Dendritic cell treated with granulocyte-macrophage colony-stimulating factor and Interleukin-4, amounts not matched to agents 40 ng/mL and 50 ng/mL, for 4 days (primary cell): ENCODE results near the gene NHERF1.

Experiments
- H3K27ac Mint-ChIP-seq: one replicate; pipeline ENCODE4 v1.8.0; 2022; ENCODE audit warnings: mild to moderate bottlenecking, mixed read lengths
- H3K27me3 Mint-ChIP-seq: one replicate; pipeline ENCODE4 v1.8.0; 2022; ENCODE audit warnings: mild to moderate bottlenecking, mixed read lengths
- H3K36me3 Mint-ChIP-seq: one replicate; pipeline ENCODE4 v1.8.0; 2022; ENCODE audit warnings: low read depth, mixed read lengths
- H3K4me1 Mint-ChIP-seq: one replicate; pipeline ENCODE4 v1.8.0; 2022; ENCODE audit warnings: low read depth, mixed read lengths
- H3K4me3 Mint-ChIP-seq: one replicate; pipeline ENCODE4 v1.8.0; 2022; ENCODE audit warnings: mild to moderate bottlenecking, moderate library complexity, mixed read lengths
- H3K9me3 Mint-ChIP-seq: one replicate; pipeline ENCODE4 v1.8.0; 2022; ENCODE audit warnings: mixed read lengths
- intact Hi-C: fragments of 100-400 bp; cut with micrococcal nuclease; formaldehyde crosslinking; loops from one replicate; pipeline ENCODE4 v1.15.0; 2022

Gene NHERF1

GRCh38 chr17:74748529-74749278 lies at the start of gene NHERF1:
Gene NHERF1, plus strand, starts transcription at chr17:74748628. Its CDS starts 219 bp downstream, at chr17:74748847.
- H3K27me3 Mint-ChIP-seq: no peaks in the 10 kb centered on the region
- peak within 1 kb of the TSS; percentile 79 for H3K27ac Mint-ChIP-seq
- peaks cover 74% of the 10 kb centered on the region for H3K4me1 Mint-ChIP-seq
- H3K36me3 Mint-ChIP-seq: peaks cover 26% of the 10 kb centered on the region
- intact Hi-C loops: loop anchor here (2.0 kb wide), 1 partner anchor 32 kb away; no protein-coding TSS in a partner anchor
- H3K4me3 Mint-ChIP-seq: peak within 1 kb of the TSS; percentile 94
- no peaks in the 10 kb centered on the region for H3K9me3 Mint-ChIP-seq

- no peaks in the 10 kb centered on the region for H3K27me3 Mint-ChIP-seq
- no peak overlapping the region for H3K27ac Mint-ChIP-seq
Measured at GRCh38 chr17:74699236-74699635, 49.2 kb upstream of the NHERF1 start.

GRCh38 chr17:74702116-74702871 lies 46.1 kb upstream of the NHERF1 start:
- Mint-ChIP-seq H3K9me3 (no peaks in the 10 kb centered on the region), H3K27me3 (no peaks in the 10 kb centered on the region), H3K4me3 (no peak overlapping the region), H3K36me3 (peaks cover 87% of the 10 kb centered on the region), H3K27ac (peak overlapping the region; percentile 73), H3K4me1 (peaks cover 74% of the 10 kb centered on the region)
- intact Hi-C loops: no loop called here

More at GRCh38 chr17:74699236-74699635, 49.2 kb upstream of the NHERF1 start:
- peaks cover 76% of the 10 kb centered on the region for H3K4me1 Mint-ChIP-seq
- intact Hi-C loops: no loop called here
- H3K9me3 Mint-ChIP-seq: no peaks in the 10 kb centered on the region
- no peak overlapping the region for H3K4me3 Mint-ChIP-seq
- peaks cover 88% of the 10 kb centered on the region for H3K36me3 Mint-ChIP-seq

DNA sequence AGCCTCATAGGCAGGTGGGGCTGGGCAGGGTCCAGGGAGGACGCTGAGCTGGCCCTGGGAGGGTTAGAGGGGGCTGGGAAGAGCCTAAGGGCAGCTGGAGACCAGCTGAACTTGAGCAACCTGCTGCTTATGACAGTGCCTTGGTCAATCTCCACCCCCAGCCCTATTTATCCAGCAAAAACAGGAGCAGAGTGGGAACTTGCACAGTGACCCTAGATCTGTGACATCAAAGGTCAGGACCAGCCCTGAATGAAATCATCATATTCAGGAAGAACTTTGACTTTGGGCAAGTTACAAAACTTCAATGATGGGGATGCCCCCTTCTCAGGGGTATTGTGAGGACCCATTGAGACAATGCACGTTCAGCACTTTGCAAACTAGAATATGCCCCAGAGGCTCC lies 45.1 kb upstream of the NHERF1 start:
- no peaks in the 10 kb centered on the region for H3K27me3 Mint-ChIP-seq
- intact Hi-C loops: no loop called here
- no peak overlapping the region for H3K4me3 Mint-ChIP-seq
- H3K36me3 Mint-ChIP-seq: peaks cover 76% of the 10 kb centered on the region
- H3K27ac Mint-ChIP-seq: peak overlapping the region; percentile 73
- H3K9me3 Mint-ChIP-seq: no peaks in the 10 kb centered on the region
- H3K4me1 Mint-ChIP-seq: peaks cover 65% of the 10 kb centered on the region

DNA sequence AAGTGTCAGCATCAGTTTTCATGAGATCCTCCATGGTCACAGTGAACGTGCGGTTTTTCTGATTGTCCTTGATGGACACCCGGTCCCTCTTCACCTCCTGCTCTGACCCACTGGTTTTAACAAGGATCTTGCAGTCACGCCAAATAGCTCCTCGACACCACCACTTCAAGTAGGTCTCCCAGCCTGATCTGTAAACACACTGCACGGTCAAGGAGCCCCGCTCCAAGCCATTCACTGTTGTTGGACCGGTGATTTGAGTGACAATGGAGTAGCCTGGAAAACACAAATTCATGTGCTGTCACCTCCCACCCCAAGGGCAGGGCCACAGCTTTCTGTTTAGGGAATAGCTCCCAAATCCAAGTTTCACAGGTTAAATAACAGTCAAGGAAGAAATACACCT lies 43.9 kb upstream of the NHERF1 start:
- Mint-ChIP-seq H3K4me1 (peaks cover 72% of the 10 kb centered on the region), H3K36me3 (peaks cover 67% of the 10 kb centered on the region), H3K27ac (no peak overlapping the region), H3K4me3 (no peak overlapping the region), H3K9me3 (no peaks in the 10 kb centered on the region), H3K27me3 (no peaks in the 10 kb centered on the region)
- intact Hi-C loops: no loop called here

GRCh38 chr17:74711058-74711824 lies 37.2 kb upstream of the NHERF1 start:
- H3K27ac Mint-ChIP-seq: peak overlapping the region; percentile 73
- peak overlapping the region; percentile 97 for H3K4me3 Mint-ChIP-seq
- no peaks in the 10 kb centered on the region for H3K27me3 Mint-ChIP-seq
- intact Hi-C loops: loop anchor here (5.0 kb wide), 1 partner anchor 34 kb away; no protein-coding TSS in a partner anchor
- peaks cover 56% of the 10 kb centered on the region for H3K4me1 Mint-ChIP-seq
- peaks cover 20% of the 10 kb centered on the region for H3K36me3 Mint-ChIP-seq
- no peaks in the 10 kb centered on the region for H3K9me3 Mint-ChIP-seq

GRCh38 chr17:74712301-74712700 lies 36.1 kb upstream of the NHERF1 start:
- H3K9me3 Mint-ChIP-seq: no peaks in the 10 kb centered on the region
- H3K36me3 Mint-ChIP-seq: peaks cover 10% of the 10 kb centered on the region
- peak overlapping the region; percentile 86 for H3K27ac Mint-ChIP-seq
- H3K27me3 Mint-ChIP-seq: peaks cover 2% of the 10 kb centered on the region
- H3K4me3 Mint-ChIP-seq: peak overlapping the region; percentile 97
- H3K4me1 Mint-ChIP-seq: peaks cover 47% of the 10 kb centered on the region
- intact Hi-C loops: loop anchor here (5.0 kb wide), 1 partner anchor 35 kb away; no protein-coding TSS in a partner anchor

DNA sequence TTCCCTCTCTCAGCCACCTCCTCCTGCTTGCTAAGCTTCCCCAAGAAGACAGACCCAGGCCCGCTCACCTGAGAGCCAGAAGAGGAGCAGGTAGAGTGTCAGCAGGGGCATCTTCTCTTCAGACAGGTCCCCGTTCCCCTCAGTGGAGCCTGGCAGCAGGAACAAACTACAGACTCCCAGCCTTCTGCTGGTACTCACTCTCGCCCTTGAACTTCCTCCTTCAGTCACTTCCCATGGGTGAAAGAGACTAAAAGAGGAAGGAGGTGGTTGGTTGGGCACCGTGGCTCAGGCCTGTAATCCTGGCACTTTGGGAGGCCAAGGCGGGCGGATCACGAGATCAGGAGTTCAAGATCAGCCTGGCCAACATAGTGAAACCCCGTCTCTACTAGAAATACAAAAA lies 35.7 kb upstream of the NHERF1 start, which contains the start of gene CD300LF:
CD300LF (minus strand) TSS at position 168 of the 400 bp plus-strand sequence; CDS start at position 111, 57 bp downstream.
- H3K27ac Mint-ChIP-seq: peak within 1 kb of the TSS; percentile 86
- intact Hi-C loops: loop anchor here (5.0 kb wide), 1 partner anchor 35 kb away; no protein-coding TSS in a partner anchor
- H3K36me3 Mint-ChIP-seq: peaks cover 10% of the 10 kb centered on the region
- H3K4me3 Mint-ChIP-seq: peak within 1 kb of the TSS; percentile 97
- peaks cover 2% of the 10 kb centered on the region for H3K27me3 Mint-ChIP-seq
- H3K4me1 Mint-ChIP-seq: peaks cover 47% of the 10 kb centered on the region
- no peaks in the 10 kb centered on the region for H3K9me3 Mint-ChIP-seq

DNA sequence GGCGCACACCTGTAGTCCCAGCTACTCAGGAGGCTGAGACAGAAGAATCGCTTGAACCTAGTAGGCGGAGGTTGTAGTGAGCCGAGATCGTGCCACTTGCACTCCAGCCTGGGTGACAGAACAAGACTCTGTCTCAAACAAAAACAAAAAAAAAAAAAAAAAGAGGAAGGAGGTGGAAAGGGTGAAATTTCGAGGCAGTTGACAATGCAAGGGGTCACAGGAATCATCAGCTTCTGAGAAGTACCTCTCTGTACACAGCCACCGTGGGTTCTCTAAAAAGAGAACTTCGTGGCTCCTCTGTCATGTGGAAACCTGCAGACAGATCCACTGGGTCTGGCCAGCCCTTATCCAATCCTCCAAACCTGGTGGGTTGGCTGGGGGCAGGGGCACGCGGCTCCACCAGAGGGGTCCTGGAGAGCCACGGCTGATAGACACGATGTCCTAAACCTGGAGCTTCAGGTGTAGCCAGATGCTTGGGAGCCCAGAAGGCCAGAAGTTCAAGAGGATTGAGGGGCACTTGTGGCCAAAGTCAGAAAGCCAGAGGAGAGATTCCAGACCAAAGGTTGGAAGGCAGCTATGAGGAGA lies 35.2 kb upstream of the NHERF1 start:
- peak overlapping the region; percentile 97 for H3K4me3 Mint-ChIP-seq
- no peaks in the 10 kb centered on the region for H3K9me3 Mint-ChIP-seq
- intact Hi-C loops: loop anchor here (5.0 kb wide), 1 partner anchor 36 kb away; no protein-coding TSS in a partner anchor
- H3K27ac Mint-ChIP-seq: peak overlapping the region; percentile 86
- peaks cover 10% of the 10 kb centered on the region for H3K36me3 Mint-ChIP-seq
- H3K4me1 Mint-ChIP-seq: peaks cover 46% of the 10 kb centered on the region
- peaks cover 2% of the 10 kb centered on the region for H3K27me3 Mint-ChIP-seq

DNA sequence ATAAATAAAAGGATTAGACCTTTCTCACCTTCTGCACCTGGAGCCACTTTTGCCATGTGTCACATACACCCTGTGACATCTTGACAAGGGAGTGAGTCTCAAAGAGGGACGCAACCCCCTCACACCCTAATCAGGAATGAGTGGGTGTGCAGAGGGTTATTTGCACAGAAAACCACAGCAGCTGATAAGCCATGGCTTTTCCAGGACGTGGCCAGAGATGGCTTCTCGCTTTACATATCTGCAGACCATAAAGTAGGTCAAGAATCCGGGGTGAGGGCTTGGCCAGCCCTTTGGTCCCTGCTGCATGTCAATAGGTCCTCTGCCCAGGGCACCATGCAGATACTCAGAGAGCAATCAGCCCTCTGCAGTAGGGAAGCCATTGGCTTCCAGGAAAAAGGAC lies 33.3 kb upstream of the NHERF1 start:
- peaks cover 10% of the 10 kb centered on the region for H3K36me3 Mint-ChIP-seq

DNA sequence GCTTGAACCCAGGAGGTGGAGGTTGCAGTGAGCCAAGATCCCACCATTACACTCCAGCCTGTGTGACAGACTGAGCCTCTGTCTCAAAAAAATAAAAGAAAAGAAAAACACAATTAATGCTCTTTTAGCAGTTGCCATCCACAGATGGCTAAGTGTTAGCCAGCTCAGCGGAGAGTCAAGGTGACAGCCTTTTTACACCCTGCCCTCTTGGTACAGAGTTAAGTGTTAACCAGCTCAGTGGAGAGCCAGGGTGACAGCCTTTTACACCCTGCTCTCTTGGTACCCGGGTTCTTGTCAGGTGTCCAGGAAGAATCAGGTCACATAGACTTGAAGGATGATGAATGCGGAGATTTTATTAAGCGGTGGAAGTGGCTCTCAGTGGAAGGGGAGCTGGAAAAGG lies 27.9 kb upstream of the NHERF1 start:
- Mint-ChIP-seq H3K27ac (no peak overlapping the region), H3K4me1 (peaks cover 8% of the 10 kb centered on the region), H3K9me3 (no peaks in the 10 kb centered on the region), H3K36me3 (no peaks in the 10 kb centered on the region), H3K27me3 (peaks cover 14% of the 10 kb centered on the region), H3K4me3 (no peak overlapping the region)
- intact Hi-C loops: no loop called here

More for the DNA sequence above, 33.3 kb upstream of the NHERF1 start:
- no peak overlapping the region for H3K27ac Mint-ChIP-seq
- H3K27me3 Mint-ChIP-seq: peaks cover 3% of the 10 kb centered on the region
- H3K9me3 Mint-ChIP-seq: no peaks in the 10 kb centered on the region
- H3K4me3 Mint-ChIP-seq: no peak overlapping the region
- intact Hi-C loops: no loop called here
- peaks cover 35% of the 10 kb centered on the region for H3K4me1 Mint-ChIP-seq

DNA sequence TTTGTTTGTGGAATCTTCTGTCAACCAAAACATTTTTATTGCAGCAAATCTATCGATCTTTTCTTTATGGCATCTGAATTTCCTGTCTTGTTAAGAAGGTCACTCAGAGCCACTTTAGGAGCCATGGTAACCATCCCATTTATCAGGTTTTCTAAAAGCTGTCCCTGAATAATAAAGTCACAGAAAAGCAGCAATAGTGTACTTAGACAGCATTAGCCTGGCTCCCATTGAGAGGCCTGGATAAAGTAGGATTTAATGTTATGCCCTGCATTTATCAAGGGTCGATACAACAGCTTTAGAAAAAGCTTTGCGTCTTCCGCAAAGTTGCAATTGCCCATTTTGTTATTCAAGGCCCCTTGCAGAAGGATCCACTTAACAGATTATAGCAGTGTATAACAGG lies 25.6 kb upstream of the NHERF1 start:
- intact Hi-C loops: no loop called here
- Mint-ChIP-seq H3K4me3 (no peak overlapping the region), H3K9me3 (no peaks in the 10 kb centered on the region), H3K36me3 (no peaks in the 10 kb centered on the region), H3K27ac (no peak overlapping the region), H3K4me1 (peaks cover 8% of the 10 kb centered on the region), H3K27me3 (peaks cover 12% of the 10 kb centered on the region)

GRCh38 chr17:74723891-74724290 lies 24.5 kb upstream of the NHERF1 start:
- H3K27me3 Mint-ChIP-seq: peaks cover 12% of the 10 kb centered on the region
- no peak overlapping the region for H3K27ac Mint-ChIP-seq
- H3K4me3 Mint-ChIP-seq: no peak overlapping the region
- intact Hi-C loops: no loop called here
- H3K9me3 Mint-ChIP-seq: no peaks in the 10 kb centered on the region
- H3K4me1 Mint-ChIP-seq: peaks cover 8% of the 10 kb centered on the region
- no peaks in the 10 kb centered on the region for H3K36me3 Mint-ChIP-seq
